Nucleus accumbens (tissue), 56 donors: Measurements from ENCODE around the gene CRNKL1.

Source experiments
- DNase-seq, 56 donors: peaks; one replicate each; lab custom pipeline; 2025; lab: John Stamatoyannopoulos, UW

CRNKL1 gene

GRCh38 chr20:20065361-20065760, 13.1 kb upstream of the CRNKL1 start:
- DNase-seq = no peak

- DNase-seq = no peak
These were observed 11.9 kb upstream of the CRNKL1 start for GRCh38 chr20:20063941-20064702.

DNA sequence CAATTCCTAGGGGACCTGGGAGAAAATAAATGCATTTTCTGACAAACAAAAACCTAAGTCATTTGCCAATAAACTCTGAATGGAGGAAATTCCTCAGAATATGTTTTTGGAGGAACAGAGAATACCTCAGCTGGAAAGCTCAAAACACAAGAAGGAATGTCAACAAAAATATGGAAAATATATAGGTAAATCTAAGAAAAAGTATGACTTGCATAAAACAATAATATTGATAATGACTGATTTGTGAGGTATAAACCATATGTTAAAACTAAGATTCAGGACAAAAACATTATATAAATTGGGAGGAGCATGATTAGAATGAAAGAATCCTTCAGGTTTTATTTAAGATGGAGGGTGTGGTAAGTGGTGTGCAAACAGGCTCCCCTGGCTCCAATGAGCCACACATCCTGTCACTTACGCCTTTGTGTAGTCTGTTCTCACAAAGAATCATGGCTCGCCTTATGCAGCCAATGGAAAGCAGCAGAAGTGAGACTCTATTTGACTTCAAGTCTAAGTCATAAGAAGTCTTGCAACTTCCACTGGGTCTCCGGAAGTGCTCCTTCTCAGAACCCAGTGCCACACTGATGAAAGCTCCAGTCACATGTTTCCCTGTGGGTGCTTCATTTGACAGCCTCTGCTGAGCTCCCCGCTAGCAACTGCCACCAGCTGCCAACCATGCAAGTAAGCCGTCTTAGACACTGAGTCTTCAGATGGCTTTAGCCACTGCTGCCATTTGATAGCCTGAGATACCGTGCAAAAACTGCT, 8.2 kb upstream of the CRNKL1 start:
- DNase-seq = no peak

DNA sequence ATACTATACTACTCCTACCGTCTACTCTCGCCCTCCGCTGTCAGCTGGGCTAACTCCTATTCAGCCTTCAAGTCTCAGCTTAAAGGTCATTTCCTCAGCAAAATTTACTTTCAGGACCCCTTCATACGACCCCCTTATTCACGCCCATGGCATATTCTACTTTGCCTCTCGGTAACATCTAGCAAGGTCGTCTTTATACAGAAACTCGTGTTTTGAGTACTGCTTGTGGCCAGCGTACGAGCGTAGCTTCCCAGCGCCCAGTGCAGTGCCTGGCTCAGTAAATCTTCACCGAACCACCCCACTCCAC, 546 bp downstream of the CRNKL1 start:
- DNase-seq = no peak

DNA sequence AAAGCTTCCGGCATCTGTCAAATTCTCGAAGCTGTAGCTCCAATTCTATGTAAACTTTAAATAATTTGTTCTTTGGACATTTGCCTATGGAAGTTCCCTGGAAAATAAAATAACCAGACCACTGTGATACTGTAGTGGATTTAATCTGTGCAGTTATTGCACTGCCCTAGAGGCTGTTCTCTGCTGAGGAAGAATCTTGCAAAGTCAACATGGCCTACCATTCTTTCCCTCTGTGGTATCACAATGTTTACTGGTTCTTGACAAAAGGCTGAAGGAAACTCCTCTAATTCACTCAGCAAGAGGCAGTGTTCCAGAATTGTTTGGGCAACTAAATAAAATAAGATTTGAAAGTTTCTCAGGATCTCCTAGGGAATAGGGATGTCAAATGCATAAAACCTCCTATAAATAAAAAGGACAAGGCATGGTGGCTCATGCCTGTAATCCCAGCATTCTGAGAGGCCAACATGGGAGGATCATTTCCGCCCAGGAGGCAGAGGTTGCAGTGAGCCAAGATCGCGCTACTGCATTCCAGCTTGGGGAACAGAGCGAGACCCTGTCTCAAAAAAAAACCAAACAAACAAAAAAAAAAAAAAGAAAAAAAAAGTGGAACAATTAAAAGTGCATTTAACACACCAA, 12.4 kb downstream of the CRNKL1 start:
- DNase-seq = no peak

DNA sequence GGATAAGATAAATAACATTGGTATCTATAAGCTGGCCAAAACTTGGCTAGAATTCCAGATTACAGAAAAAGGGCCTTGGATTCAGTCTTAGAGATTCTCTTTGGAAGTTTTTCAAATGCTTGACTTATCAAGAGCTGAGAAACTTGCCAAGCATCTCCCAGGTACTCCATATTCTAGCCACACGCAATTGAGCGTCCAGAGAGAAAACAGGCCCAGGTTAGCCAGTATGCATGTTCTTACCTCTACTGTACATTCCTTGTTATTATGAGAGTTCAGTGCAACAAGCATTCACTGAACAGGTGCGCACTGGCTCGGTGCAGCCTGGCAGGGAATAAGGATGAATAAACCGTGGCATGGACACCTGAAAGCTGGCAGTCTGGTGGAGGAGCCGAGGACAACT, 13.7 kb downstream of the CRNKL1 start:
- no peak for DNase-seq

DNA sequence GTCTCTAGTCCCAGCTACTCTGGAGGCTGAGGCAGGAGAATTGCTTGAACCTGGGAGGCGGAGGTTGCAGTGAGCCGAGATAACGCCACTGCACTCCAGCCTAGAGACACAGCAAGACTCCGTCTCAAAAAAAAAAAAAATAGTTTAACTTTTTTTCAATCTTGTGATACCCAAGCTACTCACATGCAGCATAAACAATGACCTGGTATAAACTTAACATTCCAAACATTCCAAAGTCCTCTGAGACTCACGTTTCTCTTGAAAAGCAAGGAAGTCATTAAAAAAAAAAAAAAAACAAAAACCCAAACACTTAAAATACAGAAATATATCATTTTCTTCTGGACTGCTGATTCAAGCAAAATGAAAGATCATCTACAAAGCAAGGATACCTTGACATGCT, 14.3 kb downstream of the CRNKL1 start:
- DNase-seq = no peak

DNA sequence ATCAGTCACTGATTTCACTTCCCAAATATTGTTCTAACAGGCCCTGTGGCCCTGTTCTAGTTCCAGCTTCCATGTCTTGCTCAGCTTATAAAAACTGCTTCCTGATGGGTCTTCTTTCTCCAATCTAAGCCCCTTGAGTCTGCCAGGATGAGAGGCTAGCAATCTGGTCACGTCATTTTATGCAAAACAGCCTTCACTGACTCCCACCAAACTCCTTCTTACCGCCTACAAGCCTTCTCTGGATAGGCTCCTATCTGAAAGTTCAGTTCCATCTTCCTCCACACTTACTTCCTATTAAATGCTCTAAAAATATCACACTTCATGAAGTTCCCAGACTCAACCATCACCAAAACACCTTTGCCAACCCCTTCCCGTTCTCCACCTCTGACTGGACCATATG, 15.5 kb downstream of the CRNKL1 start:
- DNase-seq = no peak

DNA sequence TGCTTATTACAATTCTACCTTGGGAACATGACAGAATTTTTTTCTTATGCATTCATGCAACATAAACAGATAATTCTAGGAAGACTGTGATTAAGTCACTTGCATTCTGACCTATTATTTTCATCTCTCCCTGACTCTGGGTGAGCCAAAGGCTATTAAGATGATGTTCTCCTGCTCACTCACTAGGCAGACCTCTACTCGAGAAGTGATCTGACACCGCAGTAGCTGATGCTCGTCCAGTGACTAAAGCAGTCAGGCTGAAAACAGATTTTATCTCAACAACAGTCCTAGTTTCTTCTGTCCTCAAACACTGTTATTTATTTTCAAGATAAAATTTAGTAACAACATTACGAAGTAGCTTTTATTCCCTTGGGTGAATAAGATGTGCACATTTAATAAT, 17.8 kb downstream of the CRNKL1 start:
- no peak for DNase-seq

DNA sequence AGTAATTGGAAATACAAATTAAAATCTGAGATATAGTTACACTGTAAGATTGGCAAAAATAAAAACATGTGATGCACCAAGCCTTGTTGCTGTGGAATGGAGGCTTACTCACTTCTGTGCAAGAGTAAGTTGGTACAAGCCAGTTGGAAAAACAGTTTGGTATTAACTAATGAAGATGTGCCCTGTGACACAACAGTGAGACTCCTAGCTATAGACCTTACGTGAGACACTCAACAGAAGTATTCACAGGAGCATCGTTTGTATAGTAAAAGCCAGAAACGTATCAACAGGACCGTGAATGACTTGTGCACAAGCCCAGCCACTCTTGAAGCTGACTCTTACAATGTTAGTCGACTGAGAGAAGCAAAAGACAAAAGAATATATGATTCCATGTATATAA, 20.5 kb downstream of the CRNKL1 start:
- DNase-seq = no peak

GRCh38 chr20:20027284-20027683, 25.0 kb downstream of the CRNKL1 start:
- no peak for DNase-seq

DNA sequence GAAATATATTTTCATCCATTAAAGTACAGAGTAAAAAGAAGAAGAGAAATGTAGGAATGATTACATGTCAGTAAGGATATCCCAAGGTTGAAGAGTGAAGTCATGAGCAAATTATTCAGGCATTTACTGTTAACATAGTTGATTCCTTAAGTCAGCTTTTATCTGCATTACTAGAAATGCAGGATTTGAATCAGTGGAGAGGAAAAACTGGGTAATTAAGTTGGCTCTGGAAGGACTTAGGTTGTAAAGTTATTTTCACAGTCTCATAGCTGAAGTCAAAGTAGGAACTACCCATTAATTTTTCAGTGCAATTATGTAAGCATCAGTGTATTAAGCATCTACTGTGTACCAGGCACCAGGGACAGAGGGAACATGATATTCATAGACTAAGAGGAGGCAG, 27.3 kb downstream of the CRNKL1 start:
- no peak for DNase-seq

- no peak for DNase-seq
These were observed 28.9 kb downstream of the CRNKL1 start for GRCh38 chr20:20023395-20023794.

GRCh38 chr20:20022498-20022897, 29.8 kb downstream of the CRNKL1 start:
- no peak for DNase-seq

DNA sequence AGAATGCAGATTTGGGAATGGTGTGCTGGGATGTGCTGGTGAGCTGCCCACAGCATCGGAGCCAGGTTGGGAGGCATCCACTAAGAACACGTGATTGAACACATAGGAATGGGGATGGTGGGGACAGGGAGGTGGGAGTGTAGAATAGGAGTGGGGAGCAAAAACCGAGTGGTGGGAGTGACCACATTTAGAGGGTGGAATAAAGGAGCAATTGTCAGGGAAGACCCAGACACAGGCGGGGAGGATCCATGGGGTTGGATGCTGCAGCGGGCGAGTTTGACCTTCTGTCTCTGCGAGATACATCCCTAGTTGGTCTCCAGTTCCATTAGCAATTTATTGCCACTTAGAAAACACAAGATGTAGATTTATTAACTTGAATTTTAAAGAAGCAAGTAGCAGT, 30.4 kb downstream of the CRNKL1 start:
- no peak for DNase-seq

GRCh38 chr20:20020908-20021307, 31.4 kb downstream of the CRNKL1 start:
- no peak for DNase-seq

DNA sequence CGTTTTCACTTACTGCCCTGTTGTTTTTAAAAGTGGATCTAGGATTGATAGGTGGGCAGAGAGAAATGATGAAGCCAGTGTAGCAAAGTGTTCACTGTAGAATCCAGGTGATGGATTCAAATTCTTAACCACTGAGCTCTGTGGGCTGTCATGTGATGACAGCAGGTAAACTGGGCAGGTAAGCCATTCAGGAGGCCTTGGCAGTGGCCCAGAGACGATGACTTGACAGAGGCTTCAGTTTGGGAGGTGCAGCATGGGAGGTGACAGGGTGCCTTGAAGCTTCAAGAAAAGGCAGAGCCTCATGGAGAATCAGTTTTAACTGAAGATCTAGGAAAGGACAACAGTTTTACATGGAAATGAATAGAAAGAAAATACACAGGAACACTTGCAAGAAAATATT, 33.1 kb downstream of the CRNKL1 start:
- no peak for DNase-seq

DNA sequence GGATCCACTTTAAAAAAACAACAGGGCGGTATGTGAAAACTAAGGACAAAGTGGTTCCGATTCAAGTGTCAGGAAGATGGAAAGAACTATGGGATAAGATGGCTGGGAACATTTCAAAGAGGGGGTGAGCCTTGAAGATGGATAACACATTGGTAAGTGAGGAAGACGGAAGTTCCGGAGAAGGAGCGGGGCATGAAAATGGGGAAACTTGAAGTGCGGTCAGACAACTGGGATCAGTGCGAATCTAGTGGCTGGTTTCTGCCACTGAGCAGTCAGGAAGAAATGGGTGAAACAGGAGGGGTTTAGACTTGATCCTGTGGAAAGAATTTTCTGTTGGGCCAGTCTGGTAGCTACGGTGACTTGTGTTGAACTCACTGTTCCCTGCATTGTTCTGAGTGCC, 33.9 kb downstream of the CRNKL1 start:
- no peak for DNase-seq

GRCh38 chr20:20017844-20018185, 34.5 kb downstream of the CRNKL1 start:
- no peak for DNase-seq

GRCh38 chr20:20017001-20017843, 35.0 kb downstream of the CRNKL1 start, which contains the start of gene NAA20:
Gene NAA20 (plus strand): TSS chr20:20017362. CDS start chr20:20017397, 35 bp downstream.
- DNase-seq = peak; percentile 49 to 97 (median 91)

GRCh38 chr20:20014659-20015058, 37.6 kb downstream of the CRNKL1 start:
- DNase-seq = no peak
